Endothelial cell of umbilical vein (primary cell): ENCODE data around the gene RABGAP1. TPM values are rescaled to one million over a fixed set of nuclear protein-coding genes. Genes with fewer than 3 reads are reported as not detected.

ENCODE experiments used
- BruUV-seq: library from RNA; stranded (reverse); fragments of 400-500 nt; replicated peaks from 2 replicates; lab custom pipeline; 2021; lab: Mats Ljungman, UMichigan
- CTCF ChIA-PET: fragments of 300-600, 350-600 bp; sonication (Branson Sonifier 250); formaldehyde crosslinking; loops from one replicate; lab custom pipeline; 2021; ENCODE audit warnings: antibody characterized with exemption, inconsistent platforms; lab: Charles Lee
- POLR2A ChIA-PET: fragments of 300-600, 350-600 bp; sonication (Branson Sonifier 250); formaldehyde crosslinking; loops from one replicate; lab custom pipeline; 2021; ENCODE audit warnings: antibody characterized with exemption, inconsistent platforms; lab: Charles Lee
- DNase-seq: peaks from one replicate; pipeline ENCODE4 v3.0.0-alpha.2; 2011; ENCODE audit warnings: low read depth, low spot score
- FAIRE-seq: peaks from 2 replicates; lab custom pipeline; 2011; peaks lifted over from hg19 to GRCh38; lab: Jason Lieb, UNC
- H2AFZ ChIP-seq: 2 replicates; pipeline ENCODE4 v1.6.0; 2012; ENCODE audit warnings: low read depth, low read length, control low read depth, inconsistent platforms
- H3K27ac ChIP-seq: 2 replicates; pipeline ENCODE4 v1.5.1; 2011; ENCODE audit warnings: low read depth, mild to moderate bottlenecking, control low read depth, low read length, moderate library complexity; ENCODE audit not compliant: insufficient read depth
- H3K27me3 ChIP-seq, 2 experiments: 2 replicates each; pipeline versions ENCODE4 v1.6.0 to v1.6.1; 2011; ENCODE audit warnings: low read length in 2 of 2, mixed read lengths in 1 of 2; ENCODE audit not compliant: control insufficient read depth in 2 of 2, insufficient read depth in 2 of 2
- H3K36me3 ChIP-seq, 2 experiments: 2 replicates in 1 of 2; 3 replicates in 1 of 2; pipeline ENCODE4 v1.5.1; 2011; ENCODE audit warnings: low read length in 2 of 2, mild to moderate bottlenecking in 1 of 2, moderate library complexity in 1 of 2; ENCODE audit not compliant: control insufficient read depth in 2 of 2, insufficient read depth in 2 of 2; ENCODE audit errors: extremely low read depth in 1 of 2
- H3K4me1 ChIP-seq: 3 replicates; pipeline ENCODE4 v1.5.1; 2011; ENCODE audit warnings: mild to moderate bottlenecking, low read length; ENCODE audit not compliant: control insufficient read depth, insufficient read depth; ENCODE audit errors: extremely low read depth
- H3K4me2 ChIP-seq: 2 replicates; pipeline ENCODE4 v1.6.1; 2011; ENCODE audit warnings: low read length, control low read depth, mixed read lengths; ENCODE audit not compliant: insufficient read depth
- H3K4me3 ChIP-seq, 3 experiments: fragments of 200-600 bp in 1 of 3; sonication (generic), shearing (Covaris generic) in 1 of 3; replicated peaks in 1 of 3; 2 replicates each; pipeline ENCODE4 v1.5.1; 2011 to 2016; ENCODE audit warnings: control low read depth in 3 of 3, low read length in 3 of 3, mild to moderate bottlenecking in 2 of 3, inconsistent platforms in 1 of 3, low read depth in 1 of 3, moderate library complexity in 1 of 3; ENCODE audit not compliant: insufficient read depth in 1 of 3
- H3K79me2 ChIP-seq: 2 replicates; pipeline ENCODE4 v1.6.0; 2012; ENCODE audit warnings: low read length, inconsistent platforms; ENCODE audit not compliant: control insufficient read depth, insufficient read depth
- H3K9ac ChIP-seq: replicated peaks from 2 replicates; pipeline ENCODE3; 2011; ENCODE audit warnings: low read length, control low read depth; ENCODE audit not compliant: insufficient read depth; ENCODE audit errors: extremely low read depth
- H3K9me1 ChIP-seq: replicated peaks from 3 replicates; pipeline ENCODE4 v1.6.0; 2011; ENCODE audit warnings: mild to moderate bottlenecking, low read length; ENCODE audit not compliant: control insufficient read depth, insufficient read depth; ENCODE audit errors: extremely low read depth
- H3K9me3 ChIP-seq: replicated peaks from 2 replicates; pipeline ENCODE4 v1.5.1; 2012; ENCODE audit warnings: low read length, inconsistent platforms; ENCODE audit not compliant: control insufficient read depth, insufficient read depth
- H4K20me1 ChIP-seq: replicated peaks from 2 replicates; pipeline ENCODE3; 2011; ENCODE audit warnings: mild to moderate bottlenecking, low read length; ENCODE audit not compliant: control insufficient read depth, insufficient read depth; ENCODE audit errors: extremely low read depth
- CTCF ChIP-seq, 2 donors: IDR thresholded peaks; 1 replicate in 1 of 2; 2 replicates in 1 of 2; pipeline ENCODE4 v1.5.1; 2011; ENCODE audit warnings: low read length in 2 of 2, mild to moderate bottlenecking in 2 of 2, moderate library complexity in 2 of 2, control low read depth in 1 of 2, inconsistent platforms in 1 of 2, low read depth in 1 of 2; ENCODE audit not compliant: insufficient read depth in 1 of 2; ENCODE audit errors: extremely low read depth in 1 of 2
- EZH2 ChIP-seq: IDR thresholded peaks from 2 replicates; pipeline ENCODE4 v1.6.1; 2012; ENCODE audit warnings: borderline replicate concordance, low read depth, mild to moderate bottlenecking, moderate library complexity, low read length, inconsistent platforms; ENCODE audit not compliant: severe bottlenecking
- FOS ChIP-seq: IDR thresholded peaks from 2 replicates; pipeline ENCODE4 v1.6.1; 2011; ENCODE audit warnings: mild to moderate bottlenecking, low read length, moderate library complexity, borderline replicate concordance; ENCODE audit not compliant: insufficient read depth
- GATA2 ChIP-seq: IDR thresholded peaks from 2 replicates; pipeline ENCODE4 v1.7.0; 2011; ENCODE audit warnings: low read depth, mild to moderate bottlenecking, moderate library complexity, mixed read lengths, low read length; ENCODE audit not compliant: insufficient read length, insufficient read depth
- JUN ChIP-seq: IDR thresholded peaks from 2 replicates; pipeline ENCODE4 v1.6.1; 2011; ENCODE audit warnings: borderline replicate concordance, low read depth; ENCODE audit not compliant: insufficient read length, insufficient read depth
- MAX ChIP-seq: IDR thresholded peaks from 2 replicates; pipeline ENCODE4 v1.6.1; 2011; ENCODE audit not compliant: insufficient read depth, insufficient read length
- MYC ChIP-seq: IDR thresholded peaks from one replicate; pipeline ENCODE4 v1.6.1; 2011; ENCODE audit warnings: mild to moderate bottlenecking, low read depth, low read length
- POLR2A ChIP-seq: IDR thresholded peaks from 2 replicates; pipeline ENCODE4 v1.6.1; 2012; ENCODE audit warnings: low read depth, mild to moderate bottlenecking, control low read depth, low read length
- POLR2AphosphoS5 ChIP-seq: IDR thresholded peaks from 2 replicates; pipeline ENCODE4 v1.6.1; 2012; ENCODE audit warnings: low read depth, mild to moderate bottlenecking, control low read depth, low read length, moderate library complexity; ENCODE audit not compliant: insufficient read depth
- dilution Hi-C: fragments of 300-500 bp; cut with MboI; formaldehyde crosslinking; loops from one replicate; pipeline ENCODE4 v1.15.0; 2019; ENCODE audit warnings: low sequenced_read_pairs; ENCODE audit not compliant: extremely low pct_ligation_motif_present
- intact Hi-C: fragments of 100-400 bp; cut with micrococcal nuclease; formaldehyde crosslinking; loops from one replicate; pipeline ENCODE4 v1.10.0; 2022
- polyA plus RNA-seq, 4 experiments: library from polyadenylated mRNA; depleted of rRNA in 3 of 4; stranded (reverse) in 3 of 4; unstranded in 1 of 4; fragments of >200 nt; gene quantifications; 2 replicates each; pipeline versions ENCODE4 v1.2.1 to v1.2.3, GENCODE V29; 2011 to 2012; ENCODE audit warnings: missing spikeins in 1 of 4
- total RNA-seq: library from RNA; stranded (reverse); gene quantifications from 2 replicates; pipeline ENCODE4 v1.2.3, GENCODE V29; 2021

The RABGAP1 gene
- total and polyA plus RNA-seq, 2 donors (not counting 3 experiments of a cell fraction or from before 2014, with no cell fraction given) = 19.0 to 53.6 TPM

DNA sequence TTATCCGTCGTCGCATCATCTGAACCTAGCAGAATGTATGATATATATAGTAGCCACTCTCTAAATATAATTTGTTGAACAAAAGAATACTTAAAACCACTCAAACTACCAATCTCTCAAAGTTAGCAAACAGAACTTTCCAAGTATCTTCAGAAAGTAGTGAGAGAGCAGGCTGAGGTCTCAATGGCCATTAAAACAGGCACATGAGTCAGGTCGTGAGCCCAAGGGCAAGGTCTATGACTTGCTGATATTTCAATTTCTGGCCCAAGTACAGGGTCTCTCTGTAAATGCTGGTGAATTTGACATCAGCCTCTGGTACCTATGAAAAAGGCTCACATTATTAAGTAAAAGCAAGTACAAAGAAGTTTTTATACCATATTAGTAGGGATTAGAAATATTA is 187.8 kb downstream of the RABGAP1 start:
- DNase-seq (no peak), FAIRE-seq (no peak)
- Histone ChIP-seq H3K9ac (no peak overlapping the region), H3K36me3 (peaks cover 0 to 2% of the 10 kb centered on the region in 2 experiments), H3K9me3 (no peaks in the 10 kb centered on the region), H4K20me1 (no peaks in the 10 kb centered on the region), H3K79me2 (no peaks in the 10 kb centered on the region), H3K4me3 (no peak overlapping the region), H3K27ac (no peak overlapping the region), H3K4me2 (no peak overlapping the region), H3K27me3 (no peaks in the 10 kb centered on the region), H2AFZ (no peak overlapping the region), H3K4me1 (no peaks in the 10 kb centered on the region), H3K9me1 (no peaks in the 10 kb centered on the region)
- dilution Hi-C loops (no loop called here), intact Hi-C loops (no loop called here)
- ChIA-PET CTCF (interaction anchor here (0.8 kb wide), 1 partner anchor 97 kb away, joined by 3 read pairs; no protein-coding TSS in a partner anchor), POLR2A (no interaction called here)
- no TSS peak for BruUV-seq
- no peak for TF ChIP-seq JUN
- TF ChIP-seq FOS = no peak
- no peak for TF ChIP-seq MAX
- no peak for TF ChIP-seq MYC
- TF ChIP-seq POLR2AphosphoS5 = no peak
- TF ChIP-seq GATA2 = no peak
- no peak for TF ChIP-seq POLR2A
- no peak for TF ChIP-seq CTCF (IDR thresholded peaks at IDR 0.05; ENCODE audit: extremely low read depth in 1 of 2, insufficient read depth in 1 of 2, low read depth in 1 of 2, low read length in 2 of 2)
- TF ChIP-seq EZH2 = no peak
